HG02623 (cell line): ENCODE results near the gene CHST2.
A peak's percentile ranks its signal among the peaks of the same experiment; 100 is the strongest.

Source experiments
- ATAC-seq: cut with Tn5 transposase; IDR thresholded peaks from one replicate; pipeline ENCODE4 v1.9.1; 2021; ENCODE audit warnings: moderate library complexity; ENCODE audit not compliant: unreplicated experiment

Gene CHST2

DNA sequence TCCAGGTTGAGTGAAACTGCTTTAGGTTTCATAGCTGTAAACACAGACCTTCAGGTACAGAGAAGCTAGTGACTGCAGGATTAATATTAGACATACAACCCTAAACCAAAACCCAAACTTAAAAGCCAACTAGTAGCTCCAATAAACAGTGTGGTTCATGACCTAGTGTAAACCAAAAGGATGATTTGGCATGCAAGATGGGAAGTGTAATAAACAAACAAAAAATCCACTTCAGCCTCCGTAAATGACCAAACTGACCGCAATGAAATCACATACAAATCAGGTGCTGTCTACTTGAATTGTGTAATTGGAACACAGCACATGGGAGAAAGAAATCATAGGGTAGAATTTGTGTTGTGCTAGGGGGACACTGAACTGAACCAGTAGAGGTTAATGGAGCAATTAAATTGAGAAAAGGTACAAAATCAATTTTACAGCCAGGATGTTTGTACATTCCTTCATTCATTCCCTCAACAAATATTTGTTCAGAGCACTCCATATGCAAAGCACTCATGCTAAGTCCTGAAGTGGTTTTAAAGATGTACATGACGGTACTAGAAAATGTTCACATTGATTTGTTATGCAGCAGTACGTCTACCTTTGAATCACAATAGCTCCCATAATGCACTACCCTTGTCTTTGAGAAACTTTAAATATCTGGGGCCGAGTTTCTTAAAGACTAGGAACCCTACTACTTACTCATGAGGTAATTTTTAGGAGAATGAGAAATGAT lies 21.4 kb upstream of the CHST2 start:
- no peak for ATAC-seq

DNA sequence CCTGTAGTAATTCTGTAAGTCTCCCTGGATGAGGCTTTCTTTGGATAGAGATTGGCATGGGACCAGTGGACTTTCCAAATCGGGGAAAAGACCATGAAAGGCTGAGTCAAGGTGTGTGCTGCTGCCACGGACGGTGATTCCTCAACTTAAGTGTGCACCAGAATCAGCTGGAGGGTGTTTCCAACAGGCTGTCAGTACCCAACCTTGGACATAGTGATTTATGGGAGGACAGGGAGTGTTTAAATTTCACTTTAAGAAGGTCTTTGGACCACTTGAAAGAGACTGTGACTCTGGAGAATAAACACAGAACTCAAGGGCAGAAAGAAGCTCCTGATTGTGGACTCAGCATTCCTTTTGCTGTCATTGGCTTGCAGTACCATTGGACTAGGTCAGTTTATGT lies 20.4 kb upstream of the CHST2 start:
- ATAC-seq: no peak

DNA sequence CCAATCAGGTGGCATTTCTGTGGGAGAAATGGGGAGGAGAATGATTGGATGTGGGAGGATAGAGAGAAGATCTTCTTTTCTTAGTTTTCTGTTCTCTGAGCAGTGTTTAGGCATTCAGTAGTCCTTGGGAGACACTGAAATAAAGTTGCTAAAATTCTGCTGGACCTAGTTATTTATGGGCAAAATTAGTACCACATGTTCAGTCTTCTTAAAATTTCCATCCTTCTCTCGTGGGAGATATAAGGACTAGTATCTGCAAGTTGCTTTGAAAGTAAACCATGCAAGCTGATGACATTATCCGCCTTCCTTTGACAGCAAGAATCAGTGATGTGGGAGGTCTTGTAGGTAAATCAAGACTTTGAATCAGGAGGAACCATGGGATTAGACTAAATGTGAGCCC lies 19.9 kb upstream of the CHST2 start:
- no peak for ATAC-seq

DNA sequence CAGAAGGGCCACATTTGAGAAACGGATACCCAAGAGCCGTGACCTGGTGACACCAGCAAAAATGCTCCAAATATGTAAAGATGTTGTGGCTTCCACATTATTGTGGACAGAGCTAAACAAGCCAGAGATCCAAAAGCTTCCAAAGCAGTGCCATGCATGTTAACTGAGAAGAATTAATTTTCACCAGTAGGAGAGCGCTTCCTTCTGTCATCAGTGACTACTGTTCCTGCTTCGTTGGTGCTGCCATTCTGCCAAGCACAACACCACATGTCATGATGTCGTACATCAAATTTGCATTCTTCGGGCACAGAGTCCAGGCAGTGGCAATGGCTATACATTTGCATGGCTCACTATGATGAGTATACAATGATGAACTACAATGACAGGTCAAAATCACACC lies 19.1 kb upstream of the CHST2 start:
- no peak for ATAC-seq

DNA sequence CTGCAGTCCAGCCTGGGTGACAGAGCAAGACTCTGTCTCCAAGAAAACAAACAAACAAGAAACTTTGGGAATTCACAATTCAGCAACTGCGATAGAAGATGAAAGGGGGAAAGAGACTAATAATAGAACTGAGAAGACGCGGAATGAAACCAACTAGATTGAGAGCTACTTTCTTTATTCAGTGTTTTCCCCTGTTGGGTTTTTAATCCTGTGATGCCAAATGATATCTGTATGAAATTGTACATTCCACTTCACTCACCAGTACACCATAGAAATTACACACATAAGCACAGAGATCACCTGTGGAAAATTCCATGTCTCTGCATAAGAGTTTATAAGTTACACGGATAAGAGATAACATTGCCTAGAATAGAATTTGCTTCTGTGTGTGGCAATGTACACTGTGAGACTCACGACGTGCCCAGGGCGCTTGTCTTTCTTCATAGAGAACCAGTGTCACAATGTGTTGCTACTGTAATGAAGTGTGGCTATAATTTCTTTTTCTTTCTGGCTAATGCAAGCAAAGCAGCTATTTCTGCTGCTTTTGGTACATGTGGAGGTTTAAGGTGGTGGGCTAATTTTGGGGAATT lies 17.7 kb upstream of the CHST2 start:
- ATAC-seq: no peak

DNA sequence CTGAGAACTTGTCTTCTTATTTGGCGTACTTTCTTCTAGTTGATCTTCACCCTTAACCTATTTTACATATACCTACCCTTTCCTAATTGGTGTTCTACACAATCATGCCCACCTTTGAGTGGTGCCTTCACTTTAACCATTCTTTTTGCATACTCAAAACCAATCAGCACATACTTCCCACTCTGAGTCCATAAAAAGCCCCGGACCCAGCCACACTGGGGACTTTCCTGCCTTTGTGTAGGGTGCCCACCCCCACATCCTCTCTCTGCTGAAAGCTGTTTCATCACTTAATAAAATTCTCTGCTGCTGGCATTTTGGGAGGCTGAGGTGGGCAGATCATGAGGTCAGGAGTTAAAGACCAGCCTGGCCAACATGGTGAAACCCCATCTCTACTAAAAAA lies 15.9 kb upstream of the CHST2 start:
- peak; percentile 55 for ATAC-seq

DNA sequence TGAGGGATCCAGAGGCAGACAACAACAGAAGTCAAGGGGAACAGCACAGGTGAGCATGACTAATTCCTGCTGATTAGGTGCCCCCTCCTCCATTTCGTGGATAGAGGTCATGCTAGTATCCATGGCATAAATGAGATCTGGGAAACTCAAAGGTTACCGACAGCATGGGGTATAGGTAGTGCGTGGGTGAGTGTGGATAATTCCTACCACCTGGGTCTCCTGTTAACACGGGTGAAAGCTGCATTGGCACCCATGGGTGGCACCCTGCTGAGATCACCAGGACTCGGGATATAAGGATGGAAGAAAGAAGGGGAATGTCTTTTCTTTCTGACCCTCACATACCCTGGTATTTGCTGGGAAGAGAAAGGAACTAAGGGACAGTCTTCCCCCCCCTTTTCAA lies 14.4 kb upstream of the CHST2 start:
- no peak for ATAC-seq

DNA sequence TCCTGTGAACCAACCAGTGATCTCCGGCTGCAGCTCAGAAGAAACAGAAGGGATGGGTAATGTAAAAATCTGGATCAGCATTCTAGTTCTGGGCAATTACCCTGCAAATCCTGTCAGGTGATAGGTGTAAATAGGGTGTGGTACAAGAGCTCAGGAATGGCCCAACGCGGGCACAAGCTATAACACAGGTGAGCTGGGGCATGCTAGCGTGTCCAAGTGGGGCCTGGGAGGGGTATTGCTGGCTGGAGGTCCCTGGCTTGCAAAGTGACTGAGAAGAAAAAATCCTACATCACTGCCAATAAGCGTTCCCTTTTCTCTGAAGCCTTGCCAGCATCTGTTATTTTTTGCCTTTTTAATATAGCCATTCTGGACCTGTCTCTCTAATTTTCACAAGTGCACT lies 9.7 kb upstream of the CHST2 start:
- ATAC-seq: no peak

DNA sequence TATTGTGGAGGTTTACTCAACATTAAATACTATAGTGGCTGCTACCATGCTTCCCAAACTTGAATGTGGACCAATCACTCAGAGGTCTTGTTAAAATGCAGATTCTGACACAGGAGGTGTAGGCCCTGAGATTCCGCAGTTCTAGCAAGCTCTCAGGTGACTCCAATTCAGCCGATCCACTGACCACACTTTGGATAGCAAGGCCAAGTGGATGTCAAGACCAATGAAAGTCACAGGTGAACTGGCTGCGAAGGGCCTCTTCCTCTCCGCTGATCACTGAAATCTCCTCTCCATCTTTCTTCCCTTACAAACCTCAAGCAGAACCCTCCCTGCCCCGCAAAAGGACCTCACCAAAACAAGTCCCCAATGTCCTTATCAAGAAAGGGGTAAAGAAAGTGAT lies 9.2 kb upstream of the CHST2 start:
- ATAC-seq: no peak

DNA sequence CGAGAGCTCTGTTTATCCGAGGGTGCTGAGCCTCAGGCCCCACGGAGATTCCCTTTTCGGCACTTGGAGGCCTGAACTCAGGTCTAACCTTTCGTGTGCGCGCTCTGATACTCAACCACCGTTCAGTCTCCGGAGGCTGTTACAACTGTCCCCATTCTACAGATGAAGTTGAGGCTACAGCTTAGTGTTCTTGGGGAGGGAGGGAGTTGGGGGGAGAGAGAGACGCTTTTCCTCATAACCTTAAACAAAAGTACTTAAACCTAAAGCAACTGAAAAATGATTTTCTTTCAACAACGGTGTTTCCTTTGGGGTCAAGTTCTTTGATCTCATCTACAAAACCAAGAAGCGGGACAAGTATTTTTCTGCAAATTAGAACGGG lies 952 bp upstream of the CHST2 start:
- ATAC-seq: no peak

DNA sequence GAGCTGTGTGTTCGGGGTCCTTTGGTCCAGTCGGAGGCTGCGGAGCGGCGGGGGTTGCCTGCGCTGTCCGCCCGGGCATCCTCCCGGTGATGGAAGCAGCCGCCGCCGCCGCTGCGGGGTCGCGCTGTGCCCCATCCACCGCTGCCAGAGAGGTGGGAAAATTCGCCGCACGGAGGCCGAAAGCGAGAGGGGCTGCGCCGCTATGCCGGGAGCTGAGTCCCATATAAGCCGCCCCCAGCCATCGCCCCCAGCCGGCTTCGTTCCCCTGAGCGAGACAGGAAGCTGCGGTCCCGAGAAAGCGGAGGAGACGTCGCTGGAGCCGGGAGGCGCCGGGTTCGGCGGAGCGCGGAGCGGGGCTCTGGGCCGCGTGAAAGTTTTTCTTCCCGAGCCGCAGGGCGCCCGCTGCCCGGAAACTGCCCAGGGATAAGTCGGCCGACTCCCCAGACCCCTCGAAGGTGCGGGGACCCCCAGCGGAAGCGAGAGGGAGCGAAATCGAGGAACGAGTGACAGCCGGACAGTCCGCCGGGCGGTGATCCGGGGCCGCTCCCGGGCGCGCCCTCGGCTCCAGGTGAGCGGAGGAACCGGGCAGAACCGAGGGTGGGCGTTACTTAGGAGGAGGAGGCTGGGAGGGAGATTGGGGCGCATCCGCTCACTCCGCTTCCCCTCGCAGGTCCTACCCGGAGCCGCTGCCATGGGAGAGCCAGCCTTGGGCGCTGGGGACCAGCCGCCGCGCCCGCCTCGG lies 574 bp downstream of the CHST2 start:
- peak; percentile 3 for ATAC-seq

DNA sequence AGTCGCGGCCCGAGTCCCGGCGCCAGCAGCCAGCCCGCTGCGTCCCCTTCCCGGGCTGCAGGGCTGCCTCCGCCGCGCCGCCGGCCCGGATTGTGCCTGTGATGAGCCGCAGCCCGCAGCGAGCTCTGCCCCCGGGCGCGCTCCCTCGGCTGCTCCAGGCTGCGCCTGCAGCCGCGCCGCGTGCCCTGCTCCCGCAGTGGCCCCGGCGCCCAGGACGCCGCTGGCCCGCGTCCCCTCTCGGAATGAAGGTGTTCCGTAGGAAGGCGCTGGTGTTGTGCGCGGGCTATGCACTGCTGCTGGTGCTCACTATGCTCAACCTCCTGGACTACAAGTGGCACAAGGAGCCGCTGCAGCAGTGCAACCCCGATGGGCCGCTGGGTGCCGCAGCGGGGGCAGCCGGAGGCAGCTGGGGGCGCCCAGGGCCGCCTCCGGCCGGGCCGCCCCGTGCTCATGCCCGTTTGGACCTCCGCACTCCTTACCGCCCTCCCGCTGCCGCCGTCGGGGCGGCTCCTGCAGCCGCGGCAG lies 1.2 kb downstream of the CHST2 start:
- ATAC-seq: peak; percentile 27

DNA sequence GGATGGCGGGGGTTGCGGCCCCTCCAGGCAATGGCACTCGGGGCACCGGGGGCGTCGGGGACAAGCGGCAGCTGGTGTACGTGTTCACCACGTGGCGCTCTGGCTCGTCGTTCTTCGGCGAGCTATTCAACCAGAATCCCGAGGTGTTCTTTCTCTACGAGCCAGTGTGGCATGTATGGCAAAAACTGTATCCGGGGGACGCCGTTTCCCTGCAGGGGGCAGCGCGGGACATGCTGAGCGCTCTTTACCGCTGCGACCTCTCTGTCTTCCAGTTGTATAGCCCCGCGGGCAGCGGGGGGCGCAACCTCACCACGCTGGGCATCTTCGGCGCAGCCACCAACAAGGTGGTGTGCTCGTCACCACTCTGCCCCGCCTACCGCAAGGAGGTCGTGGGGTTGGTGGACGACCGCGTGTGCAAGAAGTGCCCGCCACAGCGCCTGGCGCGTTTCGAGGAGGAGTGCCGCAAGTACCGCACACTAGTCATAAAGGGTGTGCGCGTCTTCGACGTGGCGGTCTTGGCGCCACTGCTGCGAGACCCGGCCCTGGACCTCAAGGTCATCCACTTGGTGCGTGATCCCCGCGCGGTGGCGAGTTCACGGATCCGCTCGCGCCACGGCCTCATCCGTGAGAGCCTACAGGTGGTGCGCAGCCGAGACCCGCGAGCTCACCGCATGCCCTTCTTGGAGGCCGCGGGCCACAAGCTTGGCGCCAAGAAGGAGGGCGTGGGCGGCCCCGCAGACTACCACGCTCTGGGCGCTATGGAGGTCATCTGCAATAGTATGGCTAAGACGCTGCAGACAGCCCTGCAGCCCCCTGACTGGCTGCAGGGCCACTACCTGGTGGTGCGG lies 1.9 kb downstream of the CHST2 start:
- ATAC-seq: no peak

DNA sequence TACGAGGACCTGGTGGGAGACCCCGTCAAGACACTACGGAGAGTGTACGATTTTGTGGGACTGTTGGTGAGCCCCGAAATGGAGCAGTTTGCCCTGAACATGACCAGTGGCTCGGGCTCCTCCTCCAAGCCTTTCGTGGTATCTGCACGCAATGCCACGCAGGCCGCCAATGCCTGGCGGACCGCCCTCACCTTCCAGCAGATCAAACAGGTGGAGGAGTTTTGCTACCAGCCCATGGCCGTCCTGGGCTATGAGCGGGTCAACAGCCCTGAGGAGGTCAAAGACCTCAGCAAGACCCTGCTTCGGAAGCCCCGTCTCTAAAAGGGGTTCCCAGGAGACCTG lies 2.5 kb downstream of the CHST2 start:
- no peak for ATAC-seq

DNA sequence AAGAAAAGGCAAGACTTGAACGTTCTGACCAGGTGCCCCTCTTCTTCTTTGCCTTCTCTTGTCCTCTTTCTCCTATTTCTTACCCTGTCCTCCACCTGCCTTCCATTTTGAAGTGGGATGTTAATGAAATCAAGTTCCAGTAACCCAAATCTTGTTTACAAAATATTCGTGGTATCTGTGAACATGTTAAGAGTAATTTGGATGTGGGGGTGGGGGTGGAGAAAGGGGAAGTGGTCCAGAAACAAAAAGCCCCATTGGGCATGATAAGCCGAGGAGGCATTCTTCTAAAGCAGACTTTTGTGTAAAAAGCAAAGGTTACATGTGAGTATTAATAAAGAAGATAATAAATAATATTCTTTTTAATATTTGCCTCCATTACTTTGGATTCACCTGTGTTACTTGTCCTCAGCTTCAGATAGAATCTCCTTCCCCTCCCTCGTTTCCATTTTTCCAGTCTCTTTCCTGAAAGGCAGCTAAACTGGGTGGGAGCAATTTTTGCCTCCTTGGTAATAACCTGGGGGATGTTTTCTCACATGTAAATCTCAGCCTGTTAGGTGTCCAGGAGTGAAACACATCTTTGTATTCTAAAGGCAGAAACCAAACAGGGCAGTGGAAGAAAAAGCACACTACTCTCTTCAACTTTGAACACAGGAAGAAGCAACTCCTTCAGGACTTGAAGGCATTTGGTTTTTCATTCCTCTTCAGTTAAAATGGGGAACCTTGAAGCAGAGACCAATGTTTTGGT lies 3.2 kb downstream of the CHST2 start:
- no peak for ATAC-seq

DNA sequence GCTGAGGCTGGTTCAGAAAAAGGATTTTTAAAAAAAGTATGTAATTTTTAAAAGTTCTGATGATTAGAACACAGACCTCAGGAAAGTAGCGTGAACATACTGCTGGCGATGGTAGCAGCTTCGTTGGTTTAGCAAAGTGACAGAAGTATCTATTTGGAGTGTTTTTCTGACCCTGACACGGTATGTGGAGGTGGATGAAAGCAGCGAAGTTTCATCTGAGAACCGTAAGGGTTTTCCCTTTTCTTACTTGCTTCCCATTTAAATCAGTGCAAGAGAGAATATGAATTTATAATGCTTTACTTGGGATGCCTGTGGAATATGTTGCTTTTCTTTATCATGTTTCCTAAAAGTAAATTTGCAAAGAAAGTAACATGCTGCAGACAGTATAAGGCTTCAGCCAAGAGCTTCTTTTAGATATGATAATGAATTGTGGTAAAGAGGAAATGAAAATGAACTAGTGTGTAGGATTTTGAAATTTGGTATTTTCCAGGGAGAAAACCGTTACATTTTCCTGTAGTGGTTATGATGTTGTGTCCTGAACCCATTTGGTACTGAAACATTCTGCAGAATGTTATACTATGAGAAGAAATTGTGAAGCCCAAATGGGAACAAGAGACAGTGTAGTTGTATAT lies 3.9 kb downstream of the CHST2 start:
- peak; percentile 19 for ATAC-seq

DNA sequence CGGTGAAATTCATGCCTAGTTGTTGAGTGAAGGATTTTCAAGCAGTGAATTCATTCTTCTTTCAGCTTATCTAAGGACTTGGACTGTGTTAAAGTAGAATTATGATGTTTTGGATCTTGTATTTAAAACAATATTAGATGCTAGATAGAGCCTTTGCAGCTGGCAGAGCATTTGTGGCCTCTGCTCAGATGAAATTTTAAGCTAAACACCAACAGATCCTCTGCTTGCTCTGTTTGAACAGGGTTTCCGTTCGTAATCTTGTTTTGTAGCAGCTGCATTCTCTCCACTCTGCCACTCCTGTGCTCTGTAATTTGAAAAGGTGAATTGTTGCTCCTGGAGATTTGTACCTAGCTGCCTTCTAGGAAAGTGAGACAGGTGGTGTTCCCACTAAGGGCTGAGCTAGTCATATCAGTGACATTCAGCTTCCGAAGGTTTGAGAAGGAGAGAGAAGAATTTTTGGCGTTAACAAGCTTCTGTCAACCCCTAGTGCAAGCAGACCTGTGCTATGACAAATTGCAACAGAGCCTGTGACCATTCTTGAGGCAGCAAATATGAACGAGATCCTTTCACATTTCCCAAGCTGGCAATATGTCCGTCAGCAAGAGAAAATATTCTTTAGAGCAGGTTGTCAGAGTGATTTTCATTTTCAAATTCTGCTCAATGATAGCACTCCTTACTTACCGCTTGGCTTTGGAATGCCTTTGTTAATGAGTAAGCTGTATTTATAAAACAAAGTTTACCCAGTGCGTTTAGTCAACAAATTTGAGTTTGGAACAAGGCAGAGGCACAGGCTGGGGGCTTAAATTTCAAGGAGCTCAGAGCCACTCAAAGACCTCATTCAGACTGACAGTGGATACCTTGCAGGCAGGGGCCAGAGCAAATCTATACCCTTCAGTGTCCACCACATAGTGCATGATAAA lies 5.3 kb downstream of the CHST2 start:
- no peak for ATAC-seq

DNA sequence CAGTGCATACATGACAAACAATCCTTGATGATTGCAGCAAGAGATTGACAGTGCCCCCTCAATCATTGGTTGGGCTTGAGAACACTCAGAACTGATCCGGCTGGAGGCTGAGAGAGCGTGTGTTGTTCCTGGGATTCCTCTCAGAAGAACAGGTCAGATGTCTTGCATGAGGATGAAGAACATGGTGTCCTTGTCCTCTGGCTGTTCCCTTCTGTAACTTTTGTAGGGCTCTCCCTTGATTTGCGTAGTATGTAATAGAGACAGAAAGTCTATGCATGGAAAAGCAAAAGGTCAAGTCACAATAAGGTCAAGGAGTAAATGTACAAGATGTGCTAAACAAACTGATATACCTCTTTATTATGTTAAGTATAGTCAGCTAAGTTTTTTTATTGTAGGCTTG lies 8.2 kb downstream of the CHST2 start:
- no peak for ATAC-seq
